IMR-90 (cell line): ENCODE results near the gene SMARCD2.

ENCODE experiments used
- CHD1 ChIP-seq: IDR thresholded peaks from 2 replicates; pipeline ENCODE4 v1.6.1; 2012; ENCODE audit warnings: low read depth, low read length, improper control_type of control experiment
- MAFK ChIP-seq: IDR thresholded peaks from 2 replicates; pipeline ENCODE4 v1.6.1; 2012; ENCODE audit warnings: low read depth, low read length, improper control_type of control experiment
- POLR2A ChIP-seq: IDR thresholded peaks from 2 replicates; pipeline ENCODE4 v1.6.1; 2012; ENCODE audit warnings: mild to moderate bottlenecking, low read depth, low read length
- RAD21 ChIP-seq: IDR thresholded peaks from 2 replicates; pipeline ENCODE4 v1.6.1; 2012; ENCODE audit warnings: low read length, improper control_type of control experiment
- TF ChIP-seq, protein P1 (sequence below): conservative IDR thresholded peaks from 2 replicates; pipeline ENCODE4 v1.5.1; 2012; ENCODE audit warnings: mild to moderate bottlenecking, low read depth, low read length, improper control_type of control experiment
- TF ChIP-seq, protein P2 (sequence below): fragments of 150-350 bp; IDR thresholded peaks from 2 replicates; pipeline ENCODE4 v1.6.1; 2017; ENCODE audit warnings: mild to moderate bottlenecking, antibody characterized with exemption, low read length, low read depth

- TF ChIP-seq POLR2A, result no peak
- TF ChIP-seq, protein P1, sequence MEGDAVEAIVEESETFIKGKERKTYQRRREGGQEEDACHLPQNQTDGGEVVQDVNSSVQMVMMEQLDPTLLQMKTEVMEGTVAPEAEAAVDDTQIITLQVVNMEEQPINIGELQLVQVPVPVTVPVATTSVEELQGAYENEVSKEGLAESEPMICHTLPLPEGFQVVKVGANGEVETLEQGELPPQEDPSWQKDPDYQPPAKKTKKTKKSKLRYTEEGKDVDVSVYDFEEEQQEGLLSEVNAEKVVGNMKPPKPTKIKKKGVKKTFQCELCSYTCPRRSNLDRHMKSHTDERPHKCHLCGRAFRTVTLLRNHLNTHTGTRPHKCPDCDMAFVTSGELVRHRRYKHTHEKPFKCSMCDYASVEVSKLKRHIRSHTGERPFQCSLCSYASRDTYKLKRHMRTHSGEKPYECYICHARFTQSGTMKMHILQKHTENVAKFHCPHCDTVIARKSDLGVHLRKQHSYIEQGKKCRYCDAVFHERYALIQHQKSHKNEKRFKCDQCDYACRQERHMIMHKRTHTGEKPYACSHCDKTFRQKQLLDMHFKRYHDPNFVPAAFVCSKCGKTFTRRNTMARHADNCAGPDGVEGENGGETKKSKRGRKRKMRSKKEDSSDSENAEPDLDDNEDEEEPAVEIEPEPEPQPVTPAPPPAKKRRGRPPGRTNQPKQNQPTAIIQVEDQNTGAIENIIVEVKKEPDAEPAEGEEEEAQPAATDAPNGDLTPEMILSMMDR, result no peak
- no peak for TF ChIP-seq CHD1
- TF ChIP-seq, protein P2, sequence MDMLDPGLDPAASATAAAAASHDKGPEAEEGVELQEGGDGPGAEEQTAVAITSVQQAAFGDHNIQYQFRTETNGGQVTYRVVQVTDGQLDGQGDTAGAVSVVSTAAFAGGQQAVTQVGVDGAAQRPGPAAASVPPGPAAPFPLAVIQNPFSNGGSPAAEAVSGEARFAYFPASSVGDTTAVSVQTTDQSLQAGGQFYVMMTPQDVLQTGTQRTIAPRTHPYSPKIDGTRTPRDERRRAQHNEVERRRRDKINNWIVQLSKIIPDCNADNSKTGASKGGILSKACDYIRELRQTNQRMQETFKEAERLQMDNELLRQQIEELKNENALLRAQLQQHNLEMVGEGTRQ, result no peak
- no peak for TF ChIP-seq MAFK
- no peak for TF ChIP-seq RAD21
Measured at GRCh38 chr17:63821804-63822203, 20.7 kb downstream of the SMARCD2 start.
